K562 (cell line): ENCODE data around the gene DNAJC11. TPM values are rescaled to one million over a fixed set of nuclear protein-coding genes. Genes with fewer than 3 reads are reported as not detected.

Experiments
- ATF7 ChIP-seq: fragments of 450-650 bp; IDR thresholded peaks from 2 replicates; pipeline ENCODE4 v1.7.1; 2014; ENCODE audit warnings: mild to moderate bottlenecking, moderate library complexity
- CCAR2 ChIP-seq: fragments of 200-400 bp; formaldehyde crosslinking; IDR thresholded peaks from 2 replicates; pipeline ENCODE4 v1.6.1; 2017; ENCODE audit warnings: mild to moderate bottlenecking, low read depth, low read length
- KAT8 ChIP-seq: fragments of 450-650 bp; IDR thresholded peaks from 2 replicates; pipeline ENCODE4 v1.6.1; 2016; ENCODE audit warnings: low read depth, mild to moderate bottlenecking
- MCM5 ChIP-seq: fragments of 450-650 bp; IDR thresholded peaks from 2 replicates; pipeline ENCODE4 v1.6.1; 2016; ENCODE audit warnings: low read depth
- PHB ChIP-seq: fragments of 250-450 bp; sonication (Bioruptor Pico); IDR thresholded peaks from 2 replicates; pipeline ENCODE4 v1.5.0; 2021
- PRPF4 ChIP-seq: fragments of 200-400 bp; formaldehyde crosslinking; IDR thresholded peaks from one replicate; pipeline ENCODE4 v1.6.1; 2017; ENCODE audit warnings: low read length, low read depth, mild to moderate bottlenecking; ENCODE audit not compliant: insufficient read depth, poor library complexity, severe bottlenecking
- RB1 ChIP-seq: fragments of 450-650 bp; IDR thresholded peaks from 2 replicates; pipeline ENCODE4 v1.6.1; 2017; ENCODE audit warnings: low read depth, mild to moderate bottlenecking
- SIN3B ChIP-seq: fragments of 450-650 bp; IDR thresholded peaks from 2 replicates; pipeline ENCODE4 v1.6.1; 2017; ENCODE audit warnings: low read depth, mild to moderate bottlenecking, moderate library complexity
- SIX5 ChIP-seq, 2 experiments: IDR thresholded peaks; 2 replicates each; pipeline ENCODE4 v1.6.1; 2011; ENCODE audit warnings: low read length in 2 of 2, borderline replicate concordance in 1 of 2, low read depth in 1 of 2, mild to moderate bottlenecking in 1 of 2, moderate library complexity in 1 of 2; ENCODE audit not compliant: insufficient read depth in 1 of 2
- SNIP1 ChIP-seq: fragments of 450-650 bp; IDR thresholded peaks from 2 replicates; pipeline ENCODE4 v1.7.1; 2017; ENCODE audit warnings: low read depth, mild to moderate bottlenecking
- XRCC5 ChIP-seq: fragments of 200-400 bp; formaldehyde crosslinking; IDR thresholded peaks from 2 replicates; pipeline ENCODE4 v1.6.1; 2017; ENCODE audit warnings: low read depth, mild to moderate bottlenecking, low read length
- YBX1 ChIP-seq: fragments of 450-650 bp; IDR thresholded peaks from 2 replicates; pipeline ENCODE4 v1.7.1; 2016; ENCODE audit warnings: mild to moderate bottlenecking
- ZNF3 ChIP-seq: fragments of 250-450 bp; sonication (Bioruptor Pico); IDR thresholded peaks from 2 replicates; pipeline ENCODE4 v1.5.0; 2021; ENCODE audit warnings: mild to moderate bottlenecking, moderate library complexity
- polyA plus RNA-seq, 8 experiments: library from polyadenylated mRNA; depleted of rRNA in 4 of 8; stranded (reverse) in 5 of 8; unstranded in 3 of 8; fragments of >200 nt; fragmentation: Nextera tagmentation in 2 of 8; fragmentation: Illumina TruSeq in 1 of 8; extraction: Ambion mirVana in 2 of 8; extraction: Trizol in 1 of 8; gene quantifications; 2 replicates each; pipeline versions ENCODE4 v1.2.1 to v1.2.3, GENCODE V29; 2011 to 2014; ENCODE audit warnings: inconsistent platforms in 1 of 8, missing spikeins in 1 of 8
- total RNA-seq, 7 experiments: library from RNA; depleted of rRNA in 6 of 7; stranded (reverse); fragments of >200 nt in 6 of 7; fragmentation: Illumina TruSeq in 2 of 7; extraction: Trizol in 2 of 7; gene quantifications; 2 replicates each; pipeline versions ENCODE4 v1.2.1 to v1.2.3, GENCODE V29; 2011 to 2021; ENCODE audit warnings: low replicate concordance in 1 of 7
- TF ChIP-seq, protein P1 (sequence below), 2 experiments: fragments of 450-650 bp; IDR thresholded peaks; 2 replicates each; pipeline ENCODE4 v1.6.1; 2016; ENCODE audit warnings: mild to moderate bottlenecking in 2 of 2, borderline replicate concordance in 1 of 2, low read depth in 1 of 2, moderate library complexity in 1 of 2
- TF ChIP-seq, protein P2 (sequence below): fragments of 450-650 bp; IDR thresholded peaks from 2 replicates; pipeline ENCODE4 v1.6.1; 2016; ENCODE audit warnings: antibody characterized with exemption

The DNAJC11 gene
- total and polyA plus RNA-seq, 9 of the 15 experiments (the other 6 are each of a cell fraction or from before 2014, with no cell fraction given): 14.1 to 123 (median 76.6) TPM

DNA sequence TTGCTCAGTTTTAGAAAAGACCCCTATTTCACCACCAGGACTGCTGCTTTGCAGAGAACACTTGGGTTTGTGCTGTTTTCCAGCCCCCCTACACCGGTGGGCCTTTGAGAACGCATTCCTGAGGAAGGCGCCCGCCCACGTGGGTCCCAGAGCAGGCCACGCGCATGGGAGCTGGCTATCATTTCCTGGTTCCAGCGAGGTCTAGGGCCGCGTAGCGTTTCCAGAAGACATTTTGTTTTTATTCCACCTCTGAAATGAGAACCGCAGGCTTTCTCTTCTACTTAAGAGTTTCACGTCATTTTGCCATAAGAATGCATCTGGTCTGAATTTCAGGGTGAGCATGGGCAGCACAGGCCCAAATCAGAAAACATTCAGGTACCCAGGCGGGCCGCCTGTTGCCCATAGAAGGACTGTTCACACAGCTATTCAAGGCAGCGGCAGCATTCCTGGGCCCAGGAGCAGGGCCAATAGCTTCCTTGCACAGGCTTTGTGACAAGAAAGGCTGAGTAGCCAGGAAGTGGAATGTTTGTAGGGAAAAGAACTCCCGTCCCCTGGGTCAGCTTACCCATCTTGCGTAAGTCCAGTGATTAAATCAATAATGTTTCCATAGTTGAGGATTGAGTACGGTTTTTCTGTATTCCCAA lies 97.6 kb downstream of the DNAJC11 start (continued):
- TF ChIP-seq, protein P1, sequence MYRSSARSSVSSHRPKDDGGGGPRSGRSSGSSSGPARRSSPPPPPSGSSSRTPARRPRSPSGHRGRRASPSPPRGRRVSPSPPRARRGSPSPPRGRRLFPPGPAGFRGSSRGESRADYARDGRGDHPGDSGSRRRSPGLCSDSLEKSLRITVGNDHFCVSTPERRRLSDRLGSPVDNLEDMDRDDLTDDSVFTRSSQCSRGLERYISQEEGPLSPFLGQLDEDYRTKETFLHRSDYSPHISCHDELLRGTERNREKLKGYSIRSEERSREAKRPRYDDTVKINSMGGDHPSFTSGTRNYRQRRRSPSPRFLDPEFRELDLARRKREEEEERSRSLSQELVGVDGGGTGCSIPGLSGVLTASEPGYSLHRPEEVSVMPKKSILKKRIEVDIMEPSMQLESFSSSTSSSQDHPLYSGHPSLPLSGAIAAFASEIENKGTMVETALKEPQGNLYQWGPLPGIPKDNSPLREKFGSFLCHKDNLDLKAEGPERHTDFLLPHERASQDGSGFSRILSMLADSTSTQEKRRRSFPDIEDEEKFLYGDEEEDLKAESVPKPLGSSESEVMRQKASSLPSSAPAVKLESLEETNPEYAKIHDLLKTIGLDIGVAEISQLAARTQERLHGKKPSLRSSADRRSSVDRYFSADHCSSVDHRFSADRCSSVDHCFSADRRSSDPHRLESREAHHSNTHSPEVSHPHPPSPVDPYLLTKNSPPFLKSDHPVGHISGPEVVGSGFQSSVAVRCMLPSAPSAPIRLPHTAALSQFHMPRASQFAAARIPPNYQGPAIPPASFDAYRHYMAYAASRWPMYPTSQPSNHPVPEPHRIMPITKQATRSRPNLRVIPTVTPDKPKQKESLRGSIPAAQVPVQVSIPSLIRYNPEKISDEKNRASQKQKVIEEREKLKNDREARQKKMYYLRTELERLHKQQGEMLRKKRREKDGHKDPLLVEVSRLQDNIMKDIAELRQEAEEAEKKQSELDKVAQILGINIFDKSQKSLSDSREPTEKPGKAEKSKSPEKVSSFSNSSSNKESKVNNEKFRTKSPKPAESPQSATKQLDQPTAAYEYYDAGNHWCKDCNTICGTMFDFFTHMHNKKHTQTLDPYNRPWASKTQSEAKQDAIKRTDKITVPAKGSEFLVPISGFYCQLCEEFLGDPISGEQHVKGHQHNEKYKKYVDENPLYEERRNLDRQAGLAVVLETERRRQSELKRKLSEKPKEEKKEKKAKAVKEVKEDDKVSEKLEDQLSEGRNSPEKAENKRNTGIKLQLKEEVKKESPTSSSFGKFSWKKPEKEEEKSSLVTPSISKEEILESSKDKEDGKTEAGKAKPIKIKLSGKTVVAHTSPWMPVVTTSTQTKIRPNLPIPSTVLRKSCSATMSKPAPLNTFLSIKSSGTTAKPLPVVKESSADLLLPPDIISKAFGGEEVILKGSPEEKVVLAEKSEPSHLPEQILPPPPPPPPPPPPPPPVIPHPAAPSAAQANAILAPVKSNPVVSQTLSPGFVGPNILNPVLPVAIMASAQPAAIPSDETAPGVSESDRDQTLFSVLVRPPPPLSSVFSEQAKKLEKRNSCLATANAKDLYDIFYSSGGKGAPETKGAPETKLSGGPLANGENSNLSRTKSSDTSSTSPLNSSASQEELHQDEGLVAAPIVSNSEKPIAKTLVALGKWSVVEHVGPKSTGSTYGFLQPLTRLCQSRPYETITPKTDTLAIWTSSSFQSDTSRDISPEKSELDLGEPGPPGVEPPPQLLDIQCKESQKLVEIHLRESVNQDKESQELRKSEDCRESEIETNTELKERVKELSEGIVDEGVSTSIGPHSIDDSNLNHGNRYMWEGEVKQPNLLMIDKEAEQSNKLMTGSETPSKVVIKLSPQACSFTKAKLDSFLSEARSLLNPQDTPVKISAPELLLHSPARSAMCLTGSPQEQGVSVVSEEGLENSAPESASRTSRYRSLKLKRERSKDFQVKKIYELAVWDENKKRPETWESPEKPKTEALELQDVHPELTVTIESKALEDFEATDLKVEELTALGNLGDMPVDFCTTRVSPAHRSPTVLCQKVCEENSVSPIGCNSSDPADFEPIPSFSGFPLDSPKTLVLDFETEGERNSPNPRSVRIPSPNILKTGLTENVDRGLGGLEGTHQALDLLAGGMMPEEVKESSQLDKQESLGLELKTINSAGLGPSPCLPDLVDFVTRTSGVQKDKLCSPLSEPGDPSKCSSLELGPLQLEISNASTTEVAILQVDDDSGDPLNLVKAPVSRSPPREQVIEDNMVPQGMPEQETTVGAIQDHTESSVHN (IDR thresholded peaks at IDR 0.05; ENCODE audit: borderline replicate concordance in 1 of 2, low read depth in 1 of 2): no peak
- TF ChIP-seq RB1 (peak; percentile 52; the same call in 1 of the 2 replicates), SIN3B (no peak; the same call in 1 of the 2 replicates), KAT8 (no peak; the same call in 1 of the 2 replicates), ZNF3 (no peak), CCAR2 (no peak), MCM5 (no peak), SNIP1 (no peak), XRCC5 (no peak), YBX1 (no peak), PHB (CRISPR knock-in tag) (no peak), ATF7 (no peak; the same call in 1 of the 2 replicates), SIX5 (IDR thresholded peaks at IDR 0.05; ENCODE audit: borderline replicate concordance in 1 of 2, insufficient read depth in 1 of 2, low read depth in 1 of 2, low read length in 2 of 2) (0 out of 4 replicates have a peak, but pooled peaks of 1 of the 2 experiments have one; percentile 9), PRPF4 (no peak)
- TF ChIP-seq, protein P2, sequence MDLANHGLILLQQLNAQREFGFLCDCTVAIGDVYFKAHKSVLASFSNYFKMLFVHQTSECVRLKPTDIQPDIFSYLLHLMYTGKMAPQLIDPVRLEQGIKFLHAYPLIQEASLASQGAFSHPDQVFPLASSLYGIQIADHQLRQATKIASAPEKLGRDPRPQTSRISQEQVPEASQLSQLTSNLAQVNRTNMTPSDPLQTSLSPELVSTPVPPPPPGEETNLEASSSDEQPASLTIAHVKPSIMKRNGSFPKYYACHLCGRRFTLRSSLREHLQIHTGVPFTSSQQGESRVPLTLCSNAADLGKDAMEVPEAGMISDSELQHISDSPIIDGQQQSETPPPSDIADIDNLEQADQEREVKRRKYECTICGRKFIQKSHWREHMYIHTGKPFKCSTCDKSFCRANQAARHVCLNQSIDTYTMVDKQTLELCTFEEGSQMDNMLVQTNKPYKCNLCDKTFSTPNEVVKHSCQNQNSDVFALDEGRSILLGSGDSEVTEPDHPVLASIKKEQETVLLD: no peak
